GOT3 (cell line): Measurements from ENCODE around the gene C9orf153.

Source experiments
- DNase-seq: peaks from one replicate; lab custom pipeline; 2025; ENCODE audit warnings: mixed read lengths; lab: John Stamatoyannopoulos, UW

The C9orf153 gene

DNA sequence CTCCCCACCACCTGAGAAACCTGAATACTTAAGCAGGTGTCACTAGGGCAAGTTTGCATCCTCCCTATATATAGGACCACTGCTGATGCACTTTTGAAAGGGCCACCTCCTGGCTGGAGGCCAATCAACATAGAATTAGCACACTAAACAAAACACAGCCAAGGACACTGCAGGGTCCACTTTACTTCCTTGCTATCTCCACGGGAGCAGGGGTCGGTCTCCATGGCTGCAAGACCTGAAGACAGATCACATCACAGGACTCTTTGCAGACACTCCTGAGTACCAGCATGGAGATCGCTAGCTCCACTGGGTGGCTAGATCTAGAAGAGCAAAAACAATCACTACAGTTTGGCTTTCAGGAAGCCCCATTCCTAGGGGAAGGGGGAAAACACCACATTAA is 72.3 kb downstream of the C9orf153 start:
- no peak for DNase-seq

DNA sequence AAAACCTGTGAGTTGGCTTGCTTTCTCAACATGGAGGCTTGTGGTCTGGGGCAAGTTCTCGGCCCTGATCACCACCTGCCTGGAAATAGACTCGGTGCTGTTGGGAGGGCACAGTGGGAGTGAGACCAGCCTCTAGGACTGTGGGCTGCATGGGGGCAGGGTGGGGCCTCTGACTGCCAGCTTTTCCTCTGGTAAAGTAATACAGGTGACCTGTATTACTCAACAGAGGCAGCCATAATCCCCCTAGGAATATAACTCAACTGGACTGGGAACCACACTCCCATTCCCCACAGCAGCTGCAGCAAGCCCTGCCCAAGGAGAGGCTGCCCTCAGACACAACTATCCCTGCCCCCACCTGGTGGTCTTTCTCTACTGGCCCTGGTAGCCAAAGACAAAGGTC is 72.8 kb downstream of the C9orf153 start:
- DNase-seq, result no peak

DNA sequence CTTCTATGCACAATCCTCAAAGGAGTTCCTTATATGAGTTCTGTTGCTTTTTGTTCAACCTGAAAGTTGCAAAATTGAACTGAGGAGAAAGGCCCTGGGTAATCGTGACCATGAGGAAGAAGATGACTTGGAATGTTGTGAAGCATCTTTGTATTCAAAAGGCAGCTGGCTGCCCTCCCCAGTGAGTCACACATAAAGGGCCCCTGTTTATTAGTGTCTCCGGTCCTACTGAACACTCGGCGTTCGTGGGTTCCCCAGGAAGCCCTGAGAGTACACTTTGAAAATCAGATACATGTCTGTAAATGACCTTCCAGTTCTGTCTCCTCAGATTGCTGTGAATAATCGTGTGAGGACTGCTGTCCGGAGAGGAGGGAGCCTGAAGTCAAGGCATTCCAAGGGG is 73.6 kb downstream of the C9orf153 start:
- no peak for DNase-seq

DNA sequence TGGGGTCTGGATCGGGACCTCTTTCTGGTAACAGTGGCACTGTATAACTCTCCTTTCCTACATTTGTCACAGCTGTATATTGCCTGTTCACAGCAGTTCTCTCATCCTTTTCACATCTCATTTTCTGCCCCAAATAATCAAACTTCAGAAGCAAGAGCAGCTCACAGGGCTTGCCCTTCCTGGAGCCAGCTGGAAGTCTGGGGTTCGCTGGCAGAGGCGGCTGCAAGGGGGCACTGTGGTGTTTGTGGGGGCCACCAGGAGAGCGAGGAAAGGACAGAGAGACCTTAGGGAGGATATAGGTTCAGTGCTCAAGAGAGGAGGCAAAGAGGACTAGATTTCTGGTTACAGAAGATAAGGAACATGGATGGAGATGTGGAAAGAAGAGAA is 75.3 kb downstream of the C9orf153 start:
- no peak for DNase-seq

DNA sequence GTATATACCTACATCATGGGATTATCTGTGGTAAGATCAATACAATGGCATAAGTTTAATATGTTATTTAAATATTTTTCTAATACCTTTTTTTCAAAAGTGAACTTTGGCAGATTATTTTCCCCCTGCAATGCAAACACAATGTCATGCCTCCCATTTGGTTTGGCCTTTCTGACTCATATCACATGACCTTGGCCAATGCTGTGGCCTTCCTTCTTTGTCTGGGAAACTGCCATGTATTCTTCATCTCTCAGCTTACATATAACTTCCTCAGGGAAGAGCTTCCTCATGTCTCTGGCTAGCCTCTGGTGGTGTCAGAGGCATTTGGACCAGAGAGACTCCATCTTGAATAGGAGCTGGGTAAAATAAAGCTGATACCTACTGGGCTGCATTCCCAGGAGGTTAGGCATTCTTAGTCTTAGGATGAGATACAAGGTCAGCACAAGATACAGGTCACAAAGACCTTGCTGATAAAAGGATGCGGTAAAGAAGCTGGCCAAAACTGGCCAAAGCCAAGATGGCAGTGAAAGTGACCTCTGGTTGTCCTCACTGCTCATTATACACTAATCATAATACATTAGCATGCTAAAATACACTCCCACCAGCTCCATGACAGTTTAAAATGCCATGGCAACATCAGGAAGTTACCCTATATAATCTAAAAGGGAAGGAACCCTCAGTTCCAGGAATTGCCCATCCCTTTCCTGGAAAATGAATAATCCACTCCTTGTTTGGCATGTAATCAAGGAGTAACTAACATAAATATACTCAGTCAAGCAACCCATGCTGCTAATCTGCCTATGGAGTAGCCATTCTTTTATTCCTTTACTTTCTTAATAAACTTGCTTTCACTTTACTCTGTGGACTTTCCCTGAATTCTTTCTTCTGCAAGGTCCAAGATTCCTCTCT is 76.0 kb downstream of the C9orf153 start:
- no peak for DNase-seq

DNA sequence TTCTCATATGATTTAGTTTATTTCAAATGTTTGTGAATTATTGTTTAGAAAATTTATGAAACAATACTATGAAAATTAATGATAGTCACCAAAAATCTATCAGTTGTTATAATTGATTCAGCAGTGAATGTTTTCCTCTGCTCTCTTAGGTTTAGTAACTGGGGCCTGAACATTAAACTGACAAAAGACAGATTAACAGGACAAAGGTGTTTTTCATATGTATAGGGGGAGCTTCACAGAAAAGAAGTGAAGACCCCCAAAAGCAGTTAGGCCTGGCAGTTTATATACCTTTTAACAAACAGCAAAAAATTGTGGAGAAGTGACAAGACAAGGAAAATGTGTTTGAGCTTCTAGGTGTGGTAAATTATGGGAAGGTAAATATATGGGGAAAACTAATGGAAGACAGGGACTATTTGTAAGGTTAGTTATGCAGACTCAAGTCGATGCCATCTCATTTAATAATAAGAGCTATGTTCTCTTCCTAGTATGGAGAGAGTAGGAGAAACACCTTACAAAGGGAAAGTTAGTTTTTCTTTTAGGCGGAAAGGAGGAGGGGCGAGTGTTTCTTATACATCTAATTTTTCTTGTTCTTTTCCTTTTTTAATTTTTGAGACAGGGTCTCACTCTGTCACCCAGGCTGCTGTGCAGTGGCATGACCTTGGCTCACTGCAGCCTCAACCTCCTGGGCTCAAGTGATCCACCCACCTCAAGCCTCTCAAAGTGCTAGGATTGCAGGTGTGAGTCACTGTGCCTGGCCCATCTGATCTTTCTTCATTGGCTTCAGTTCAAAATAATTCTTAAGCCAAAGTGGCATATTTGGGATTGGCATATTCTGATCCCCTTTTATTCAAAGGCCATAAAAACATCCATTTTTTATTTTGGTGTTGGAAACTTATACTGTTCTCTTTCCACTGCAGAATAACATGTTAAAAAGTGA is 77.8 kb downstream of the C9orf153 start:
- DNase-seq, result no peak

DNA sequence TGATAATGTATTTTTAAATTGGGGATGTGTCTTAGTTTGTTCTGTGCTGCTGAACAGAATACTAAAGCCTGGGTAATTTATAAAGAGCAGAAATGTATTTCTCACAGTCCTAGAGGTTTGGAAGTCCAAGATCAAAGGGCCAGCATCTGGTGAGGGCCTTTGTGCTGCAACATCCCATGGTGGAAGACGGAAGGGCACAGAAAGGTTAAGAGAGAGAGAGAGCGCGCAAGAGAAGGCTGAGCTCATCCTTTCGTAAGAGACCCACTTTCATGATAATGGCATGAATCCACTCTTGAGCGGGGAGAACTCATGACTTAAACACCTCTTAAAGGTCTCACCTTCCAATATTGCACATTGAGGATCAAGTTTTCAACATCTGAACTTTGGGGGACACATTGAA is 81.0 kb downstream of the C9orf153 start:
- no peak for DNase-seq

DNA sequence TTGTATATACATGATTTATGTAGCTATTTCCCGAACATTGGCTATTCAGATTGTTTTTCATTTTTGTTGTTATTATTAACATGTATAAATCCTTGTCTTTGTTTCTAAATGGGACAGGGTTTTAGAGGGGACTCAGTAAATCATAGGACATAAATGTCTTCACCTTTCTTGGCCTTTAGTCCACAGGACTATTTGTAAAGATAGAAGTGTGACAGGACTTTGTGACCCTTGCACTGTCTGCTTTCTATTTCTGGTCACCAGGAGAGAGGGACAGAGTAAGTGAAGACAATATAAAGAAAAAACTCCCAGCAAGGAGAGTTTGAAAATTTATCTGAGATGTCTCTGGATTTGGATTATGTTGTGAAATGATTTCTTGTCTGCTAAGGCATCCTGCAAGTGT is 81.5 kb downstream of the C9orf153 start:
- no peak for DNase-seq

DNA sequence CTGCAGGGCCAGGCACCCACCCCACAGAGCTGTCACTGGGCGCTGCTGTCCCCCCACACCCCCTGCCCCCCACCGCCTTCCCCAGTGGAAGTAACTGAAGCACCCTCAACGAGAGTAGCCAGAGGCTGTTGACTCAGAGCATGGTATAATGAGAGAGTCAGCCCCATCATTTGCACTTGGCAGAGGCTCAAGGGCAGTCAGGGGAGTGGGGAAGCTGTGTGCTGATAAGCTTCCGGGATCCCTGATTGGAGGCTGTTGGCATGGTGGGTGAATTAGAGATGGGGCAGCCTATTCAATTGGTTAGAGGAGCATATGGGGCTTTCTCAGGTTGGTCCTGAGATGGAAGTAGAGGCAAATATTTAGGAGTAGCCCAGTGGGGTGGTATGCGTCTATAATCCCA is 83.0 kb downstream of the C9orf153 start:
- DNase-seq, result no peak

DNA sequence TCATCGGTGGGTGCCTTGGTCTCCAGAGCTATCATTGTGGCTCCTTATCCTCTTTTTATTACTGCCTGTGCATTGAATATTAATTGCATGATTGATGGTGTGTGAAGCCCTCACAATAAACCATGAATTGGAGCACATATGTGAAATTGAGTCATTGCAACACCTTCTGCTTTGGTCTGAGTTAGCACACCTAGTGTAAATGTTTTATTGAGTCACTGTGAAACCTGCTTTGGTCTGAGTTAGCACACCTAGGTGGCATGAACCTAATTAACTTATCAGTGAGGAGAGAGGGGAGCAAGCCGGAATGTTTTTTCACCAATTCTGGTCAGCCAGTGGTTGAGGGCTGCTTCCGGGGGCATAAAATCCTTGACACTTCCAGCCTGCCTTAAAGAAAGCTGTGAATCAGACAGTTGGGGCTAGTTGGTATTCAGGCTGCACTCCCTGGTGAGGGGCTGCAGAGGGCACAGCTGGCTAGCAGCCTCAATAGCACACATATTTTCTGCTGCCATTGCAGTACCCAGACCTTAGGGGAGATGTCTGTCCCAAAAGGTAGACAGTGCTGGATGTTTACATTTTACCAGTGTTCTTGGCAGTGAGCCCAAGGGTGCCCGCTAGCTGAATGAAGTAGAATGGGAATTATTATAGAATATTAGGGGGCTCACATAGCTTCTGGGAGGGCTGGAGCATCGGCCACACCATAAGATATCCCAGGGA is 83.6 kb downstream of the C9orf153 start:
- no peak for DNase-seq

DNA sequence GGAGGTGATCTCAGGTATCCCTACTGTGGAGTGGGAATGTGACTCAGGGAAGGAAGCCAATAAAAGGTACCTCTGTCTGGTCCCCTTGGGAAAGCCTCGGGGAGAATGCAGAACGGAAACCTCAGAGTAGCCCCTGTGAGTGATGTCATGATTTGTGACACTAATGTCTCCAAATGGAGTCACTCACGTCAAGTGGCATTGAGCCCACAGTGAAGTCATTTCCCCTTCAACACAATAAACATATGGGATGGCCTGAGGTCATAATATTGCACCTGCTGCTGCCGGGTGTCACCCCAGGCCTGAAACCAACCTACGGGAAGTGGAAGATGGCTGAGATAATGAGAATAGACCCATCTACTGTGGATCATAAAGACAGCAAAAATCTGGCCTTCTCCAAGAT is 84.2 kb downstream of the C9orf153 start:
- DNase-seq, result no peak
